Bronchial epithelial cell (primary cell): ENCODE measurements around the gene KITLG. TPM values are rescaled to one million over a fixed set of nuclear protein-coding genes. Genes with fewer than 3 reads are reported as not detected.
A peak's percentile ranks its signal among the peaks of the same experiment; 100 is the strongest.
"Not testable (repeated sequence)": the region's sequence is repeated elsewhere in the genome, so short reads cannot be mapped to it uniquely, and the experiment has no call there.

Experiments
- DNase-seq: peaks from one replicate; pipeline ENCODE4 v3.0.0-alpha.2; 2010; ENCODE audit warnings: low read depth
- FAIRE-seq: peaks from 2 replicates; lab custom pipeline; 2011; peaks lifted over from hg19 to GRCh38; lab: Jason Lieb, UNC
- H3K27me3 ChIP-seq: 2 replicates; pipeline ENCODE4 v1.5.1; 2011; ENCODE audit warnings: low read length; ENCODE audit not compliant: control insufficient read depth, insufficient read depth
- H3K36me3 ChIP-seq: 2 replicates; pipeline ENCODE4 v1.5.1; 2011; ENCODE audit warnings: low read length; ENCODE audit not compliant: control insufficient read depth, insufficient read depth
- H3K4me3 ChIP-seq: 2 replicates; pipeline ENCODE4 v1.5.1; 2011; ENCODE audit warnings: mild to moderate bottlenecking, low read depth, low read length, control low read depth
- CTCF ChIP-seq: IDR thresholded peaks from 2 replicates; pipeline ENCODE4 v1.5.1; 2011; ENCODE audit warnings: mild to moderate bottlenecking, moderate library complexity, low read length, control low read depth, inconsistent platforms; ENCODE audit not compliant: insufficient read depth, severe bottlenecking
- total RNA-seq: library from RNA; depleted of rRNA; stranded (reverse); fragments of >200 nt; gene quantifications from 2 replicates; pipeline ENCODE4 v1.2.1, GENCODE V29; 2014

Gene KITLG
- total RNA-seq, 1 donor from 2014 or later = 22.4 TPM

GRCh38 chr12:88558340-88558867, 21.9 kb downstream of the KITLG start:
- peak; percentile 43 for FAIRE-seq
- Histone ChIP-seq H3K27me3 (no peaks in the 10 kb centered on the region), H3K4me3 (no peak overlapping the region), H3K36me3 (no peaks in the 10 kb centered on the region)
- TF ChIP-seq CTCF = no peak
- no peak for DNase-seq

- no peaks in the 10 kb centered on the region for H3K36me3 ChIP-seq
- no peak overlapping the region for H3K4me3 ChIP-seq
- H3K27me3 ChIP-seq = no peaks in the 10 kb centered on the region
- TF ChIP-seq CTCF = no peak
- FAIRE-seq (peak; percentile 7), DNase-seq (no peak)
These were observed 24.0 kb downstream of the KITLG start for GRCh38 chr12:88556213-88556774.

- H3K4me3 ChIP-seq = no peak overlapping the region
- peak; percentile 73 for DNase-seq
- no peak for TF ChIP-seq CTCF
- peaks cover 1% of the 10 kb centered on the region for H3K36me3 ChIP-seq
- FAIRE-seq = peak; percentile 55
- H3K27me3 ChIP-seq = no peaks in the 10 kb centered on the region
These were observed 26.2 kb downstream of the KITLG start for GRCh38 chr12:88553941-88554658.

- DNase-seq (peak; percentile 62), FAIRE-seq (no peak)
- H3K27me3 ChIP-seq = no peaks in the 10 kb centered on the region
- H3K4me3 ChIP-seq = no peak overlapping the region
- no peak for TF ChIP-seq CTCF
- peaks cover 1% of the 10 kb centered on the region for H3K36me3 ChIP-seq
These were observed 27.6 kb downstream of the KITLG start for GRCh38 chr12:88552610-88553079.

- Histone ChIP-seq H3K27me3 (no peaks in the 10 kb centered on the region), H3K36me3 (peaks cover 4% of the 10 kb centered on the region), H3K4me3 (no peak overlapping the region)
- no peak for DNase-seq
- FAIRE-seq = no peak
- TF ChIP-seq CTCF = no peak
These were observed 30.3 kb downstream of the KITLG start for GRCh38 chr12:88549929-88550328.

GRCh38 chr12:88547949-88548348, 32.3 kb downstream of the KITLG start:
- H3K4me3 ChIP-seq, H3K27me3 ChIP-seq, FAIRE-seq: not testable (repeated sequence)

More at GRCh38 chr12:88547949-88548348, 32.3 kb downstream of the KITLG start:
- DNase-seq, H3K36me3 ChIP-seq: not testable (repeated sequence)
